Dendritic cell treated with granulocyte-macrophage colony-stimulating factor and Interleukin-4, amounts not matched to agents 40 ng/mL and 50 ng/mL, for 4 days (primary cell): ENCODE measurements around the gene SLC39A8.

Source experiments
- H3K27ac Mint-ChIP-seq: one replicate; pipeline ENCODE4 v1.8.0; 2022; ENCODE audit warnings: mild to moderate bottlenecking, mixed read lengths
- H3K27me3 Mint-ChIP-seq: one replicate; pipeline ENCODE4 v1.8.0; 2022; ENCODE audit warnings: mild to moderate bottlenecking, mixed read lengths
- H3K36me3 Mint-ChIP-seq: one replicate; pipeline ENCODE4 v1.8.0; 2022; ENCODE audit warnings: low read depth, mixed read lengths
- H3K4me1 Mint-ChIP-seq: one replicate; pipeline ENCODE4 v1.8.0; 2022; ENCODE audit warnings: low read depth, mixed read lengths
- H3K4me3 Mint-ChIP-seq: one replicate; pipeline ENCODE4 v1.8.0; 2022; ENCODE audit warnings: mild to moderate bottlenecking, moderate library complexity, mixed read lengths
- H3K9me3 Mint-ChIP-seq: one replicate; pipeline ENCODE4 v1.8.0; 2022; ENCODE audit warnings: mixed read lengths
- intact Hi-C: fragments of 100-400 bp; cut with micrococcal nuclease; formaldehyde crosslinking; loops from one replicate; pipeline ENCODE4 v1.15.0; 2022

SLC39A8 gene

GRCh38 chr4:102352781-102353180 lies 7.5 kb upstream of the SLC39A8 start:
- intact Hi-C loops = no loop called here
- Mint-ChIP-seq H3K4me1 (no peaks in the 10 kb centered on the region), H3K27me3 (no peaks in the 10 kb centered on the region), H3K9me3 (no peaks in the 10 kb centered on the region), H3K36me3 (no peaks in the 10 kb centered on the region), H3K4me3 (no peak overlapping the region), H3K27ac (no peak overlapping the region)

DNA sequence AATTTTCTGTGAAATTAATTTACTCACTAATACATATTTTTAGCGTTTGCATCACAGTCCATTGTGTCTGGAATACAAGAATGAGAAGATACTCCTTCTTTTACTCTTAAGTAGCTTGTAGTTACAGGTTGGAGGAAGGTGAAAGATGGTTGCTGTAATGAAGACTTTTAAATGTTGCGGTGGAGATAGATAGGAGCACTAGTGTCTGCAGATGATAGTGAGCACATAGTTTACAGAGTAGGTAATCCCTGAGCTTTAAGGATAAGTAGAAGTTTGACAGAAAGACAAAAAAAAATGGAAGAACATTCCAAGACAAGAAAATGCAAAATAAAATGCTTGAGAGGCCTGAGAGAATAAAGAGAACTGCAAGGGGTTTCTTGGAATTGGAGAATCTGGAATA lies 5.4 kb upstream of the SLC39A8 start:
- no peaks in the 10 kb centered on the region for H3K36me3 Mint-ChIP-seq
- H3K27ac Mint-ChIP-seq = no peak overlapping the region
- H3K27me3 Mint-ChIP-seq = no peaks in the 10 kb centered on the region
- no peaks in the 10 kb centered on the region for H3K9me3 Mint-ChIP-seq
- peaks cover 11% of the 10 kb centered on the region for H3K4me1 Mint-ChIP-seq
- intact Hi-C loops = no loop called here
- H3K4me3 Mint-ChIP-seq = no peak overlapping the region

GRCh38 chr4:102348701-102349100 lies 3.4 kb upstream of the SLC39A8 start:
- Mint-ChIP-seq H3K27ac (no peak overlapping the region), H3K36me3 (peaks cover 17% of the 10 kb centered on the region), H3K27me3 (no peaks in the 10 kb centered on the region), H3K4me1 (peaks cover 17% of the 10 kb centered on the region), H3K9me3 (no peaks in the 10 kb centered on the region), H3K4me3 (no peak overlapping the region)
- intact Hi-C loops = loop anchor here (10.0 kb wide), 1 partner anchor 276 kb away; no protein-coding TSS in a partner anchor

DNA sequence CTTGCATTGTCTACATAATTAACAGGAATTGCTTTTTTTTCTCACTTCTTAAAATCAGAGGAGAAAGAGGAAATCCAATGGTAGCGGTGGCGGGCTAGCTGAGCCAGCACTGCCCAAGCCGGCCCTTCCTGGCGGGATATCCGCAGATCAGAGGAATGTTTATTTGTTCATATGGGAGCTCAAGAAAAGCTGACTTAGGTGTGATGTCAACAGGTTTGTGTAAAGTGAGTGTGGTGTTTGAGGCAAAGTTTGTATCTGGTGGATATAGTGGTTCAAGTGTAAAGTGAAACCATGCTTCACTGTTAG lies 466 bp upstream of the SLC39A8 start:
- Mint-ChIP-seq H3K36me3 (peaks cover 17% of the 10 kb centered on the region), H3K4me1 (peaks cover 23% of the 10 kb centered on the region), H3K9me3 (no peaks in the 10 kb centered on the region), H3K27ac (peak overlapping the region; percentile 97), H3K27me3 (no peaks in the 10 kb centered on the region), H3K4me3 (peak overlapping the region; percentile 93)
- intact Hi-C loops = loop anchor here (1.0 to 10.0 kb wide), 3 partner anchors 57 to 279 kb away; no protein-coding TSS in a partner anchor

DNA sequence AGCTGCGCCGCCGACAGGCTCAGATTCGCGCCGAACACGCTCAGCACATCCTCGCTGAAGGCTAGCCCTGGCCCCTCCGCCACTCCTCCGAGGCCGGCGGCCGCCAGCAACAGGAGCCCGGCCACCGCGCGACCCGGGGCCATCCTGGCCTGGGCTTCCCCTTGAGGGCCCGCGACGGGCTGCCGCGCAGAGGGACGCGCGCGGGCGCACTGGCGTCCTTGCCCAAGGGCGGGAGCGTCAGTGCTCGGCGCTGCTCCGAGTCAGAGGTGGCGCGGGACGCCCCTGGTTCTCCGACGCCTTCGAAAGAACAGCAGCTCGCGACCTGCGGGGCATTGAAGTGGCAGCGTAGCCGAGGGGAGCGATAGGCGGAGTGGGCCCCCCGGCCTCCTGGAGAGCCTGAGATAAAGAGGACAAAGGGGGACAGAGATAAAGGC lies 745 bp downstream of the SLC39A8 start:
- Mint-ChIP-seq H3K36me3 (peaks cover 17% of the 10 kb centered on the region), H3K27me3 (no peaks in the 10 kb centered on the region), H3K9me3 (no peaks in the 10 kb centered on the region), H3K4me1 (peaks cover 32% of the 10 kb centered on the region), H3K27ac (peak overlapping the region; percentile 97), H3K4me3 (peak overlapping the region; percentile 93)
- intact Hi-C loops = loop anchor here (2.0 to 10.0 kb wide), 2 partner anchors 58 to 280 kb away; no protein-coding TSS in a partner anchor

GRCh38 chr4:102343964-102344519 lies 1.2 kb downstream of the SLC39A8 start:
- Mint-ChIP-seq H3K4me1 (peaks cover 37% of the 10 kb centered on the region), H3K4me3 (peak overlapping the region; percentile 93), H3K27me3 (no peaks in the 10 kb centered on the region), H3K36me3 (peaks cover 17% of the 10 kb centered on the region), H3K9me3 (no peaks in the 10 kb centered on the region), H3K27ac (peak overlapping the region; percentile 97)
- intact Hi-C loops = loop anchor here (2.0 to 10.0 kb wide), 2 partner anchors 59 to 281 kb away; no protein-coding TSS in a partner anchor

- no peak overlapping the region for H3K27ac Mint-ChIP-seq
Measured at GRCh38 chr4:102342404-102343074, 2.7 kb downstream of the SLC39A8 start.

DNA sequence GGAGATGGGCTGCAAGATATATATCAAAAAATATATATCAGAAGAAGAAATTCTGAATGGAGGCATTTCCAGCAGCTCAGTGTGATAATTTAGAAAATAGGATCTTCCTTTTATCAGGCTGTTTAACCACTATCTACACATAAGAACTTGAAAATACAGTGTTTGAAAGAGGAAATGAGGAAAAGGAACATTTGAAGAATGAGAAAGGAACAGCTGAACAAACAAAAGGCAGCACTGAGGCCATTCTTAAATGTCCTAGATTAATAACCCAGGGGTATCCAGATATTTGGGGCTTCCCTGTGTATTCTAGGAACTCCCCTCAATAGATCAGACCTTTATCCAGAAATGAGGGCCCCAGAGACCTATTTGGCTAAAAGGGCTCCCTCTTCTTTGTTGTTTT lies 4.1 kb downstream of the SLC39A8 start:
- no peaks in the 10 kb centered on the region for H3K9me3 Mint-ChIP-seq
- intact Hi-C loops = loop anchor here (10.0 kb wide), 1 partner anchor 284 kb away; no protein-coding TSS in a partner anchor
- H3K36me3 Mint-ChIP-seq = peaks cover 22% of the 10 kb centered on the region
- no peak overlapping the region for H3K4me3 Mint-ChIP-seq
- peaks cover 32% of the 10 kb centered on the region for H3K4me1 Mint-ChIP-seq
- H3K27ac Mint-ChIP-seq = peak overlapping the region; percentile 49
- H3K27me3 Mint-ChIP-seq = no peaks in the 10 kb centered on the region

More at GRCh38 chr4:102342404-102343074, 2.7 kb downstream of the SLC39A8 start:
- H3K4me1 Mint-ChIP-seq = peaks cover 37% of the 10 kb centered on the region
- peak overlapping the region; percentile 51 for H3K4me3 Mint-ChIP-seq
- no peaks in the 10 kb centered on the region for H3K9me3 Mint-ChIP-seq
- no peaks in the 10 kb centered on the region for H3K27me3 Mint-ChIP-seq
- H3K36me3 Mint-ChIP-seq = peaks cover 22% of the 10 kb centered on the region
- intact Hi-C loops = loop anchor here (10.0 kb wide), 1 partner anchor 282 kb away; no protein-coding TSS in a partner anchor

DNA sequence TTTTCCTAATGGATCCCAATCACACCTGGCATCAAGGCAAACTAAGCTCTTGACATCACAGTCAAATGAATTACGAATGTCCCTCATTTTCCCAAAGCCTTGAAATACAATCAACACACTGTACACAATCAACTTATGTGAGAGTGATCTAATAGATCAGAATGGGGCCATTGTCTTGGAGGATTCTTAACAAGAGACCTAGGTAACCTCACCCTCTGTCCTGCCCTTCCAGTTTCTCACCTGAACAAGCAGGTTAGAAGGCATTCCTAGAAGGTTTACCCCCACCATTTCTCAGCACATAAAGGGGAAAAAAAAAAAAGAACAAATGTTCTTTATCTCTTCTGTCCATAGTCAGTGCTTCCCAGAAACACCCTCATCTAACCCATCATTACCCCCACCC lies 6.3 kb downstream of the SLC39A8 start:
- Mint-ChIP-seq H3K4me1 (peaks cover 29% of the 10 kb centered on the region), H3K36me3 (peaks cover 6% of the 10 kb centered on the region), H3K27ac (no peak overlapping the region), H3K27me3 (no peaks in the 10 kb centered on the region), H3K4me3 (no peak overlapping the region), H3K9me3 (no peaks in the 10 kb centered on the region)
- intact Hi-C loops = no loop called here

DNA sequence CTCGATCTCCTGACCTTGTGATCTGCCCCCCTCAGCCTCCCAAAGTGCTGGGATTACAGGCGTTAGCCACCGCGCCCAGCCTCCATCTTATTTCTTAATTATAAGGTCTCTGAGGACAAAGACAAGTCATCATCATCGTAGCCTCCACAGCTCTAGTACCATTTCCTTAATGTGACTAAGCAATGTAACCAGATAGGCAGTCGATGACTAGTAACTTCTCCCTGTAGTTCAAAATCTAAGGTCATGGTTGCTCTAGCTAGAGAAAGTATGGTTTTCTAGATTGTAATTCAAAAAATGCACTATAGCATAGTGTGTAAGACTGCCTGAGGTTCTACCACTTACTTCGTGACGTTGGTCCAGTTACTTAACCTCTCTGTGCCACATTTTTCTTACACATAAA lies 6.9 kb downstream of the SLC39A8 start:
- H3K27ac Mint-ChIP-seq = no peak overlapping the region
- peaks cover 6% of the 10 kb centered on the region for H3K36me3 Mint-ChIP-seq
- H3K9me3 Mint-ChIP-seq = no peaks in the 10 kb centered on the region
- no peak overlapping the region for H3K4me3 Mint-ChIP-seq
- H3K27me3 Mint-ChIP-seq = no peaks in the 10 kb centered on the region
- H3K4me1 Mint-ChIP-seq = peaks cover 35% of the 10 kb centered on the region
- intact Hi-C loops = no loop called here

- H3K36me3 Mint-ChIP-seq = peaks cover 6% of the 10 kb centered on the region
- no peaks in the 10 kb centered on the region for H3K9me3 Mint-ChIP-seq
- no peak overlapping the region for H3K27ac Mint-ChIP-seq
- H3K27me3 Mint-ChIP-seq = no peaks in the 10 kb centered on the region
- intact Hi-C loops = no loop called here
- no peak overlapping the region for H3K4me3 Mint-ChIP-seq
- H3K4me1 Mint-ChIP-seq = peaks cover 53% of the 10 kb centered on the region
Measured at GRCh38 chr4:102335616-102336015, 9.7 kb downstream of the SLC39A8 start.

GRCh38 chr4:102334624-102335023 lies 10.7 kb downstream of the SLC39A8 start:
- Mint-ChIP-seq H3K9me3 (no peaks in the 10 kb centered on the region), H3K4me1 (peaks cover 57% of the 10 kb centered on the region), H3K27ac (no peak overlapping the region), H3K27me3 (no peaks in the 10 kb centered on the region), H3K36me3 (peaks cover 6% of the 10 kb centered on the region), H3K4me3 (no peak overlapping the region)
- intact Hi-C loops = no loop called here

DNA sequence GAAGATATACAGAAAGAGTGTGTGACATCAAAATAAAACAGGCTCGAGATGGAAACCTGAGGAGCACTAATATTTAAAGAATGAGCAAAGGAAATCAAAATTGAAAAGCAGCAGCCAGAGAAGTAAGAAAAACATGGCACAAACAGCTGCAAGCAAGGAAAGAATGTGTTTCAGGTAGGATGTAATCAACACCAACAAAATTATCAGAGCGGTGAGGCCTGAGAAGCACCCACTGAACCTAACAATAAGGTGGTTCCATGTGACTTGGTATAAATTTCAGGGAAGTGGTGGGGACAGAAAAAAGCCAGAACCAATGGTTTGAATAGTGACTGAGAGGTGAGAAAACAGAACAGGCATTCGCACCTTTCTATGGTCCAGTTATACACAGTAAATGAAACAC lies 11.5 kb downstream of the SLC39A8 start:
- no peaks in the 10 kb centered on the region for H3K9me3 Mint-ChIP-seq
- peaks cover 6% of the 10 kb centered on the region for H3K36me3 Mint-ChIP-seq
- peak overlapping the region; percentile 5 for H3K27ac Mint-ChIP-seq
- intact Hi-C loops = no loop called here
- no peaks in the 10 kb centered on the region for H3K27me3 Mint-ChIP-seq
- H3K4me3 Mint-ChIP-seq = no peak overlapping the region
- peaks cover 58% of the 10 kb centered on the region for H3K4me1 Mint-ChIP-seq

DNA sequence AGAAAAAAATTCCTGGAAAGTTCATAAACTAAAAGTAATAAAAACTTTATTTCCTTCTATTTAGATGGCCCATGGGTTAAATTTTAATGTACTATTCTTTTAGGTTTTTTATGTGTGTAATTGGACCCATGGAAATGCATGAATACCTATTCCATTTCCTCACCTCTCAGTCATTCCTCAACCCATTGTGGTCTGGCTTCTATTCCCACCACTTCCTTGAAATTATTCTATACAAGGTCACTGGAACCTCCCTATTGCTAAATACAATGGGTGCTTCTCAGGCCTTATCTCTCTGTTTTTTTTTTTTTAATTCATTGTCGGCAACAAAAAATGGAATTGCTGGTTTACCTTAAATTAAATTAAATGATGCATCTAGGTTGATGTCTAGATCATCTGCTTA lies 17.2 kb downstream of the SLC39A8 start:
- Mint-ChIP-seq H3K36me3 (peaks cover 5% of the 10 kb centered on the region), H3K27me3 (no peaks in the 10 kb centered on the region), H3K4me3 (no peak overlapping the region), H3K9me3 (no peaks in the 10 kb centered on the region), H3K27ac (no peak overlapping the region), H3K4me1 (peaks cover 64% of the 10 kb centered on the region)
- intact Hi-C loops = no loop called here
